ENCODE data around the gene RAB37. TPM values are rescaled to one million over a fixed set of nuclear protein-coding genes. Genes with fewer than 3 reads are reported as not detected.
A peak's percentile ranks its signal among the peaks of the same experiment; 100 is the strongest.

The RAB37 gene
- total RNA-seq, 1 experiment from 2014 or later, result 2.5 TPM

DNA sequence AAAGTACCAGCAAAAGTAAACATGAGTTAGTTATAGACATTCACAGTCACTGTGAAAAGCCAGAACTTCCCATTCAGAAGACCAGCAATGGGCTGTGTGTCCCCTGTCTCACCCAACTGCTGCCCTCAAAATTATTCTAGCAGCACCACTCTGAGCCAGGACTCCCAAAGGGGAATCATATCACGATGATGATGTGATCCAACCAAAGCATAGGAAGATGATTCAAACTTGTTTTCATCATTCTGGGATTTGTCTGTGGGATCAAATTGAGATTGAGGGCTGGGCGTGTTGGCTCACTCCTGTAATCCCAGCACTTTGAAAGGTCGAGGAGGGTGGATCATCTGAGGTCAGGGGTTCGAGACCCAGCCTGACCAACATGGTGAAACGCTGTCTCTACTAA is 45.5 kb downstream of the RAB37 start:
- TF ChIP-seq, protein P1, sequence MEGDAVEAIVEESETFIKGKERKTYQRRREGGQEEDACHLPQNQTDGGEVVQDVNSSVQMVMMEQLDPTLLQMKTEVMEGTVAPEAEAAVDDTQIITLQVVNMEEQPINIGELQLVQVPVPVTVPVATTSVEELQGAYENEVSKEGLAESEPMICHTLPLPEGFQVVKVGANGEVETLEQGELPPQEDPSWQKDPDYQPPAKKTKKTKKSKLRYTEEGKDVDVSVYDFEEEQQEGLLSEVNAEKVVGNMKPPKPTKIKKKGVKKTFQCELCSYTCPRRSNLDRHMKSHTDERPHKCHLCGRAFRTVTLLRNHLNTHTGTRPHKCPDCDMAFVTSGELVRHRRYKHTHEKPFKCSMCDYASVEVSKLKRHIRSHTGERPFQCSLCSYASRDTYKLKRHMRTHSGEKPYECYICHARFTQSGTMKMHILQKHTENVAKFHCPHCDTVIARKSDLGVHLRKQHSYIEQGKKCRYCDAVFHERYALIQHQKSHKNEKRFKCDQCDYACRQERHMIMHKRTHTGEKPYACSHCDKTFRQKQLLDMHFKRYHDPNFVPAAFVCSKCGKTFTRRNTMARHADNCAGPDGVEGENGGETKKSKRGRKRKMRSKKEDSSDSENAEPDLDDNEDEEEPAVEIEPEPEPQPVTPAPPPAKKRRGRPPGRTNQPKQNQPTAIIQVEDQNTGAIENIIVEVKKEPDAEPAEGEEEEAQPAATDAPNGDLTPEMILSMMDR (conservative IDR thresholded peaks at IDR 0.05), result no peak

More for the DNA sequence above, 45.5 kb downstream of the RAB37 start:
- no peak overlapping the region for H2BK20ac ChIP-seq (ENCODE audit: low read depth, low read length, poor library complexity, severe bottlenecking)
- H3K4me1 ChIP-seq (ENCODE audit: insufficient read depth, low read length), result no peaks in the 10 kb centered on the region; the same call in 1 of the 2 replicates
- H3K56ac ChIP-seq (ENCODE audit: insufficient read length, low read depth, low read length), result no peak overlapping the region
- no peak overlapping the region for H2BK12ac ChIP-seq (ENCODE audit: insufficient read length, low read depth, low read length)
- H4K5ac ChIP-seq (ENCODE audit: insufficient read length, low read depth, low read length), result no peak overlapping the region
- no peak overlapping the region for H3K14ac ChIP-seq (ENCODE audit: insufficient read depth, low read length)
- no peak overlapping the region for H3T11ph ChIP-seq (ENCODE audit: low read length)
- peaks cover 15 to 25% of the 10 kb centered on the region in 2 experiments for H3K4me1 Mint-ChIP-seq
- H3K79me1 ChIP-seq (ENCODE audit: insufficient read depth, low read depth, low read length, poor library complexity, severe bottlenecking), result no peaks in the 10 kb centered on the region
- no peak overlapping the region; a peak in 1 of 5 replicates for H3K4me3 Mint-ChIP-seq
- no peak for DNase-seq
- H2AK5ac ChIP-seq (ENCODE audit: insufficient read length, low read length), result no peak overlapping the region
- H3K4me2 ChIP-seq (ENCODE audit: insufficient read depth, insufficient read length, low read length), result no peak overlapping the region
- H2AFZ ChIP-seq (ENCODE audit: low read length), result no peak overlapping the region
- no peak overlapping the region for H2BK120ac ChIP-seq (ENCODE audit: low read depth, low read length, poor library complexity, severe bottlenecking)
- no peak overlapping the region for H3K9ac ChIP-seq (ENCODE audit: extremely low read depth, insufficient read length, low read length)
- peak overlapping the region in 1 of 3 experiments; percentile 75; a peak in 1 of 7 replicates for H3K27ac Mint-ChIP-seq
- H3K27me3 ChIP-seq (ENCODE audit: insufficient read depth, low read length), result no peaks in the 10 kb centered on the region
- no peak overlapping the region for H2BK5ac ChIP-seq (ENCODE audit: insufficient read length, low read length)
- H3K23ac ChIP-seq (ENCODE audit: insufficient read length, low read depth, low read length), result no peak overlapping the region
- no peaks in the 10 kb centered on the region for H3K23me2 ChIP-seq (ENCODE audit: insufficient read length, low read depth, low read length, poor library complexity, severe bottlenecking)
- no peaks in the 10 kb centered on the region for H4K20me1 ChIP-seq (ENCODE audit: control insufficient read depth, insufficient read depth, insufficient read length)
- no peak overlapping the region for H3K27ac ChIP-seq (ENCODE audit: insufficient read length, low read depth, low read length)
- peaks cover 0 to 31% (median 4%) of the 10 kb centered on the region in 3 experiments; a peak in 6 of 7 replicates for H3K36me3 Mint-ChIP-seq (ENCODE audit: insufficient read depth in 1 of 3, low read depth in 3 of 3)
- no peak overlapping the region for H3K18ac ChIP-seq (ENCODE audit: insufficient read length, low read depth, low read length)
- H3K9me3 Mint-ChIP-seq, result no peaks in the 10 kb centered on the region
- no peaks in the 10 kb centered on the region for H3K79me2 ChIP-seq (ENCODE audit: insufficient read depth, low read length)
- H3K27me3 Mint-ChIP-seq (ENCODE audit: low read depth), result no peaks in the 10 kb centered on the region
- no peak overlapping the region for H2BK15ac ChIP-seq (ENCODE audit: low read depth, low read length)
- no CpG with 5 or more reads among the region's 5 CpGs for WGBS (ENCODE audit: extremely low coverage, insufficient read length, low lambda C conversion rate)
- H3K4ac ChIP-seq (ENCODE audit: low read depth, low read length), result no peak overlapping the region
- no peak overlapping the region for H4K91ac ChIP-seq (ENCODE audit: insufficient read length, low read depth, low read length)
- no peaks in the 10 kb centered on the region for H3K9me3 ChIP-seq (ENCODE audit: control insufficient read depth, low read depth, low read length)
- H4K8ac ChIP-seq (replicated peaks; ENCODE audit: insufficient read length, low read depth, low read length), result no peak overlapping the region

All from H9 (cell line).